Smooth muscle cell (in vitro differentiated cells): ENCODE measurements around the gene FGGY. TPM values are rescaled to one million over a fixed set of nuclear protein-coding genes. Genes with fewer than 3 reads are reported as not detected.

Source experiments
- DNase-seq: peaks from one replicate; lab custom pipeline; 2025; ENCODE audit not compliant: unreplicated experiment; lab: John Stamatoyannopoulos, UW
- H2AFZ ChIP-seq: fragments of 200-600 bp; sonication (generic); 2 replicates; pipeline ENCODE4 v1.6.0; 2016; ENCODE audit warnings: antibody characterized with exemption, low read depth, mild to moderate bottlenecking
- H3F3A ChIP-seq: fragments of 200-600 bp; sonication (generic); 2 replicates; pipeline ENCODE4 v1.6.0; 2017; ENCODE audit warnings: antibody characterized with exemption, low read depth
- H3K27ac ChIP-seq: fragments of 200-600 bp; sonication (generic); 2 replicates; pipeline ENCODE4 v1.5.1; 2016; ENCODE audit warnings: low read depth, mild to moderate bottlenecking
- H3K27me3 ChIP-seq: fragments of 200-600 bp; sonication (generic); 2 replicates; pipeline ENCODE4 v1.6.1; 2016; ENCODE audit warnings: low read depth, mild to moderate bottlenecking
- H3K36me3 ChIP-seq: fragments of 200-600 bp; sonication (generic); 2 replicates; pipeline ENCODE4 v1.5.1; 2016; ENCODE audit warnings: low read depth
- H3K4me1 ChIP-seq: fragments of 200-600 bp; sonication (generic); 2 replicates; pipeline ENCODE4 v1.5.1; 2016; ENCODE audit warnings: low read depth
- H3K4me2 ChIP-seq: fragments of 200-600 bp; sonication (generic); 2 replicates; pipeline ENCODE4 v1.6.0; 2016; ENCODE audit warnings: mild to moderate bottlenecking
- H3K4me3 ChIP-seq: fragments of 200-600 bp; sonication (generic); 2 replicates; pipeline ENCODE4 v1.5.1; 2016; ENCODE audit warnings: mild to moderate bottlenecking
- H3K79me2 ChIP-seq: fragments of 200-600 bp; sonication (generic); 2 replicates; pipeline ENCODE4 v1.6.0; 2016; ENCODE audit warnings: low read depth, mild to moderate bottlenecking
- H3K9ac ChIP-seq: fragments of 200-600 bp; sonication (generic); 2 replicates; pipeline ENCODE4 v1.6.0; 2016; ENCODE audit warnings: low read depth
- H3K9me3 ChIP-seq: fragments of 200-600 bp; sonication (generic); replicated peaks from 2 replicates; pipeline ENCODE4 v1.5.1; 2016; ENCODE audit warnings: low read depth
- H4K20me1 ChIP-seq: fragments of 200-600 bp; sonication (generic); 2 replicates; pipeline ENCODE4 v1.6.0; 2016; ENCODE audit warnings: low read depth
- WGBS: methylation state at CpG from one replicate; pipeline ENCODE4 v1.1.7; 2016; ENCODE audit warnings: low lambda C conversion rate; 5-methylcytosine and 5-hydroxymethylcytosine counted together
- polyA plus RNA-seq: library from polyadenylated mRNA; unstranded; fragments of >200 nt; fragmentation: Nextera tagmentation; extraction: Ambion mirVana; gene quantifications from 2 replicates; pipeline ENCODE4 v1.2.1, GENCODE V29; 2016
- total RNA-seq: library from RNA; depleted of rRNA; stranded (reverse); fragments of >200 nt; gene quantifications from 2 replicates; pipeline ENCODE4 v1.2.3, GENCODE V29; 2014
- TF ChIP-seq, protein P1 (sequence below): fragments of 200-600 bp; sonication (generic); IDR thresholded peaks from 2 replicates; pipeline ENCODE4 v1.5.1; 2017; ENCODE audit warnings: borderline replicate concordance, mild to moderate bottlenecking, antibody characterized with exemption; ENCODE audit not compliant: insufficient read depth, poor library complexity, severe bottlenecking

FGGY gene
- total and polyA plus RNA-seq, 2 experiments from 2014 or later = 5.1 to 9.2 TPM

DNA sequence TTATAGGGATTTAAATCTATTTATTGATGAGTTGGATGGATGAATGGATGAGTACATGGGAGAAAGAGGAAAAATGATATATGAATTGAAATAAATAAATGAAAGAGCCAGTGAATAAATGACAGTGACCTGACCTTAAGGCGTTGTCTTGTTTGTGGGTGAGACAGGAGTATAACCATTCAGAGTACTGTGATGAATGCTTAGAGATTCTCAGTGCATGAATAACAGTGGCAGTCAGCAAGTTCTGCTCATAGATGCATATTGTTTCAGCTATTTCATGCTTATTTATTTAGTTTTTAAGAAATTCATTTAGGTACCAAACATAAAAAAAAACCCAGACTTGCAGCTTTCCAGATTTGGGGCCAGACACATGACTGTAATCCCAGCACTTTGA is 116.4 kb downstream of the FGGY start:
- no peak for DNase-seq
- H3K27ac ChIP-seq = no peak overlapping the region
- H3K9ac ChIP-seq = no peak overlapping the region
- H3K36me3 ChIP-seq = no peaks in the 10 kb centered on the region
- WGBS = 89% methylated on average over 1 of the region's 1 CpG
- H3K79me2 ChIP-seq = no peaks in the 10 kb centered on the region
- peaks cover 3% of the 10 kb centered on the region for H3F3A ChIP-seq
- no peaks in the 10 kb centered on the region for H3K9me3 ChIP-seq
- no peak overlapping the region for H3K4me3 ChIP-seq
- H3K27me3 ChIP-seq = no peaks in the 10 kb centered on the region
- H3K4me2 ChIP-seq = no peak overlapping the region
- H2AFZ ChIP-seq = no peak overlapping the region
- H3K4me1 ChIP-seq = peaks cover 20% of the 10 kb centered on the region
- H4K20me1 ChIP-seq = no peaks in the 10 kb centered on the region
- TF ChIP-seq, protein P1, sequence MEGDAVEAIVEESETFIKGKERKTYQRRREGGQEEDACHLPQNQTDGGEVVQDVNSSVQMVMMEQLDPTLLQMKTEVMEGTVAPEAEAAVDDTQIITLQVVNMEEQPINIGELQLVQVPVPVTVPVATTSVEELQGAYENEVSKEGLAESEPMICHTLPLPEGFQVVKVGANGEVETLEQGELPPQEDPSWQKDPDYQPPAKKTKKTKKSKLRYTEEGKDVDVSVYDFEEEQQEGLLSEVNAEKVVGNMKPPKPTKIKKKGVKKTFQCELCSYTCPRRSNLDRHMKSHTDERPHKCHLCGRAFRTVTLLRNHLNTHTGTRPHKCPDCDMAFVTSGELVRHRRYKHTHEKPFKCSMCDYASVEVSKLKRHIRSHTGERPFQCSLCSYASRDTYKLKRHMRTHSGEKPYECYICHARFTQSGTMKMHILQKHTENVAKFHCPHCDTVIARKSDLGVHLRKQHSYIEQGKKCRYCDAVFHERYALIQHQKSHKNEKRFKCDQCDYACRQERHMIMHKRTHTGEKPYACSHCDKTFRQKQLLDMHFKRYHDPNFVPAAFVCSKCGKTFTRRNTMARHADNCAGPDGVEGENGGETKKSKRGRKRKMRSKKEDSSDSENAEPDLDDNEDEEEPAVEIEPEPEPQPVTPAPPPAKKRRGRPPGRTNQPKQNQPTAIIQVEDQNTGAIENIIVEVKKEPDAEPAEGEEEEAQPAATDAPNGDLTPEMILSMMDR = no peak

DNA sequence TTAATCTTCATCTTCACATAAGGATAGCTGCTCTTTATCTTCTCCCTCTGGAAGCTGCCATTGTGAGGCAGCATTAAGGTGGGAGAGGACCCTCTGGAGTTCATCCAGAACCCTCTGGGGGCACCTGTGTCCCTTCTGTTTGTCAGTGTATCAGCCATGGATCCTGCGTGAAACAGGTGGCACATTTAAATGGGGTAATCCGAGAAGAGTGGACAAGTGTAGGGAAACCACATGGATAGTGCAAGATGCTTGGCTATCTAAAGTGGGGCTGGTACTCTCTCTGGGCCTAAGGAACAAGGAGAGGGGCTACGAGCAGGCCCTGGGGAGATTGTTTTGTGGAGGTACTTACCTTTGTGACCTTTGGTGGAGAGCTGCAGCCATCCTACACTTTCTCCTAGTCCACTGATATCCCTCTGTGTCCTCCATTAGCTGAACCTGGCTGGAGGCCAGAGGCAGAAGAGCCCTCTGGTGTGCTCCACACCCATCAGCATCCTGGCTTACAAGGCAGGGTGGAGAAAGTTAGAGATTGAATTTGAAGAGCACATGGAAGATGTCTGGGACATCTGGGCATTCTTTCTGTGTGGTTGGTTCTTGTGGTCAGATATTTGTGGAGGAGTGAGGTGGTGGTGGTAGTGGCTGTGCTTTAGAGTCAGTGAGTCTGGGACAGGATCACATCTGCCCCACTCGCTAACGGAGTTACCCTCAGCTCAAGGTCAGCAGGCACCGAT is 117.7 kb downstream of the FGGY start:
- Histone ChIP-seq H3K4me1 (peaks cover 12% of the 10 kb centered on the region), H4K20me1 (no peaks in the 10 kb centered on the region), H3K27ac (no peak overlapping the region), H3K4me2 (no peak overlapping the region), H3K4me3 (no peak overlapping the region), H3K79me2 (no peaks in the 10 kb centered on the region), H3K36me3 (no peaks in the 10 kb centered on the region), H3F3A (no peaks in the 10 kb centered on the region), H3K9ac (no peak overlapping the region), H3K9me3 (no peaks in the 10 kb centered on the region), H2AFZ (no peak overlapping the region), H3K27me3 (no peaks in the 10 kb centered on the region)
- DNase-seq = no peak
- TF ChIP-seq, protein P1 = no peak
- WGBS = 78% methylated on average over 6 of the region's 6 CpGs

DNA sequence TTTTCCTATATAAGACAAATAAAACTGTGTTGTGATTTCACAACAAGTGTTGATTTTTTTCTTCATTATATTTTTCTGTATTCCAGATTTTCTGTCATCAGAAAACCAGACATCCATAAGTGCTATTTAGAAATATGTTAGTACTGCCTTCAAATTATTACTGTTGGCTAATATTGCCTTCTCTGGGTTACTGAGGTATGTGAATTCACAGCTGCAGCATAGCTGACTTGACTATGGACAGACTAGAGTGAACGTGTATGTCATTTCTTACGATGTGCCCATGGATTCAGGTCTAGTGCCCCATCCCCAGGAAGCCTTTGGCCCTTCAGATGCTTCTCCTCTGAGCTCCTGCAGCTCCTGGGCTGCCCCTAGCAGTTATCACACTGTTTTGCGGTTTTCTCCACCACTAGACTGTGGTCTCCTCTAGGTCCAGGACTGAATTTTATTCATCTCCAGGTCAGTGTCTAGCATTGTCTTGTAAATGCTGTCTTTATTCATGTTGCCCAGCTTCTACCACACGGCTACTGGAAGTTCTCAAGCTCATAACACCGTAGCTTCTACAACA is 118.5 kb downstream of the FGGY start:
- H3K4me1 ChIP-seq = peaks cover 10% of the 10 kb centered on the region
- H3K79me2 ChIP-seq = no peaks in the 10 kb centered on the region
- H3K27me3 ChIP-seq = no peaks in the 10 kb centered on the region
- H3F3A ChIP-seq = no peaks in the 10 kb centered on the region
- no peak for DNase-seq
- no peaks in the 10 kb centered on the region for H3K36me3 ChIP-seq
- H2AFZ ChIP-seq = no peak overlapping the region
- no peak overlapping the region for H3K27ac ChIP-seq
- WGBS = 93% methylated on average over 5 of the region's 5 CpGs
- no peaks in the 10 kb centered on the region for H4K20me1 ChIP-seq
- no peaks in the 10 kb centered on the region for H3K9me3 ChIP-seq
- no peak overlapping the region for H3K9ac ChIP-seq
- H3K4me3 ChIP-seq = no peak overlapping the region
- TF ChIP-seq, protein P1 = no peak
- no peak overlapping the region for H3K4me2 ChIP-seq

DNA sequence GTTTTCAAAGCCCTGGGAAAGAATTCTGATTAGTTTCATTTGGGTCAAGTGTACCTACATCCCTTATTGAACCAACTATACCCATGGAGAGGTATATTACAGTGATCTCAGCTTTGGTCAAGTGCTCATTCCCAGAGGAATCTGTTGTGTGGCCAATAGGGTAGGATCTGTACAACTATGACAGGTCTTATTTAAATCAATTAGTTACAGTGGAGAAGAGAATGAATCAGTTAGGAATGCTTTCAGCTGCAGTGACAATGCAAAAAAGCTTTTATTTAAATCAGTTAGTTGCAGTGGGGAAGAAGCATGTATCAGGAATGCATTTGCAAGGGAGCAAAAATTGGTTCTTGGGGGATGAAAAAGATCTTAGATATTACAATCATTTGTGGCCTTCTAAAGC is 119.0 kb downstream of the FGGY start:
- H3K27me3 ChIP-seq = no peaks in the 10 kb centered on the region
- H3K79me2 ChIP-seq = no peaks in the 10 kb centered on the region
- no peak overlapping the region for H3K27ac ChIP-seq
- no peaks in the 10 kb centered on the region for H3K9me3 ChIP-seq
- H4K20me1 ChIP-seq = no peaks in the 10 kb centered on the region
- no peak overlapping the region for H3K9ac ChIP-seq
- TF ChIP-seq, protein P1 = no peak
- no peak overlapping the region for H3K4me2 ChIP-seq
- no peak for DNase-seq
- no peak overlapping the region for H3K4me3 ChIP-seq
- peaks cover 10% of the 10 kb centered on the region for H3K4me1 ChIP-seq
- no peak overlapping the region for H2AFZ ChIP-seq
- no peaks in the 10 kb centered on the region for H3K36me3 ChIP-seq
- H3F3A ChIP-seq = no peaks in the 10 kb centered on the region
